ENCODE results near the gene PPP1R36. TPM values are rescaled to one million over a fixed set of nuclear protein-coding genes. Genes with fewer than 3 reads are reported as not detected.

Gene PPP1R36
- total and polyA plus RNA-seq, 2 of the 13 experiments (the other 11 are each of a cell fraction or from before 2014, with no cell fraction given): 0.11 to 0.17 TPM

DNA sequence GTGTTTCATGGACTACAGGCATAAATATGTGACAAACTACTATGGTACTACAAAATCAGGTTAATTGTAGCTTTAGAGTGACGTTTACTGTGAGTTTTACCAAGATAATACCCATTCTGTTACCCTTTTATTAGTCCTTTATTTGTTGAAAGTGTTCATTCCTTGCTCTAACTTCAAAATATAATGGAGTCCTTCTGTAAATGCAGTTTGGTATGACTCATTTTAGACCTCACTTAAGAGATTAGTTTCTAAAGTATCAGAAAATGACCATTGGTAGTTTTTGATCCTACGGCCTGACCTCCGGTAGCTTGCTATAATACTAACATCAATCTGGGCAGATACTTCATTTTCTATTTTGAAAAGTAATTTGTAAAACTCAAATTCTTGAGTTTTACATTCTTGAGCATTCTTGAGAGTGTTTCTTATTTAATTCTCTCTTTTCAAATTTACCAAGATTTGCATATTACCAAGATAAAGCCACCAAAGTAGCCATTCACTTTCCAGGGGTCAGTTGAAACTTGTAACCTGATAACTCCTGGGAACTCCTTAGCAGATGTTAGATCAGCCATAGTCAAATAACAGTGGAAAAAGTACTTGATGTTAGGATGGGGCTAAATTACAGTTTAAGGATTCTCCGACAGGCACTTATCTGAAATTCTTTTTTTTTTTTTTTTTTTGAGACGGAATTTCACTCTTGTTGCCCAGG lies 5.0 kb upstream of the PPP1R36 start:
- DNase-seq (ENCODE audit: low spot score) (no peak), FAIRE-seq (no peak), ATAC-seq (no peak)
- Histone ChIP-seq H2AFZ (ENCODE audit: low read length) (no peak overlapping the region), H3K9ac (ENCODE audit: insufficient read depth, low read depth, low read length) (no peak overlapping the region), H3K4me3 (replicated peaks in 1 of 3; ENCODE audit: insufficient read depth in 1 of 3, low read depth in 2 of 3, low read length in 3 of 3) (no peak overlapping the region), H3K36me3 (replicated peaks in 1 of 2; ENCODE audit: control insufficient read depth in 1 of 2, insufficient read depth in 2 of 2, low read length in 2 of 2) (no peaks in the 10 kb centered on the region), H3K27ac (ENCODE audit: extremely low read length, insufficient read depth, low read length) (no peak overlapping the region), H3K4me1 (ENCODE audit: insufficient read depth, low read length) (peaks cover 1% of the 10 kb centered on the region; the same call in 1 of the 2 replicates), H4K20me1 (ENCODE audit: insufficient read depth, low read length) (no peaks in the 10 kb centered on the region), H3K9me3 (ENCODE audit: low read length) (no peaks in the 10 kb centered on the region), H3K4me2 (ENCODE audit: low read depth, low read length) (no peak overlapping the region), H3K79me2 (ENCODE audit: insufficient read depth, low read length) (no peaks in the 10 kb centered on the region), H3K27me3 (ENCODE audit: control insufficient read depth in 1 of 2, insufficient read depth in 2 of 2, low read length in 2 of 2) (no peaks in the 10 kb centered on the region; a peak in 1 of 5 replicates)
- no TSS peak for BruUV-seq (replicated peaks)
- POLR2A ChIA-PET: no interaction called here
- intact Hi-C loops (cut with micrococcal nuclease; ENCODE audit: unreplicated experiment) (no loop called here), in situ Hi-C loops (cut with HindIII; ENCODE audit: extremely low pct_ligation_motif_present, low pct_unique_long_range_greater_than_20kb) (loop anchor here (5.0 kb wide), 1 partner anchor 93 kb away; no protein-coding TSS in a partner anchor)
- CTCF ChIA-PET (ENCODE audit: low intra/inter-chr PET ratio, low total read pairs): no interaction called here
- 56% methylated on average over 5 of the region's 5 CpGs for WGBS (ENCODE audit: low lambda C conversion rate)
- no peak for TF ChIP-seq ZNF772 (CRISPR knock-in tag; IDR thresholded peaks at IDR 0.05)
- TF ChIP-seq ZBTB20 (CRISPR knock-in tag; IDR thresholded peaks at IDR 0.05; ENCODE audit: borderline replicate concordance, low read depth): no peak
- no peak for TF ChIP-seq ZNF644 (CRISPR knock-in tag; IDR thresholded peaks at IDR 0.05; ENCODE audit: low read depth)
- TF ChIP-seq SALL1 (CRISPR knock-in tag; IDR thresholded peaks at IDR 0.05): no peak
- TF ChIP-seq POGZ (CRISPR knock-in tag; IDR thresholded peaks at IDR 0.05): no peak
- no peak for TF ChIP-seq HMG20B (CRISPR knock-in tag; conservative IDR thresholded peaks at IDR 0.05)
- TF ChIP-seq, protein P1, sequence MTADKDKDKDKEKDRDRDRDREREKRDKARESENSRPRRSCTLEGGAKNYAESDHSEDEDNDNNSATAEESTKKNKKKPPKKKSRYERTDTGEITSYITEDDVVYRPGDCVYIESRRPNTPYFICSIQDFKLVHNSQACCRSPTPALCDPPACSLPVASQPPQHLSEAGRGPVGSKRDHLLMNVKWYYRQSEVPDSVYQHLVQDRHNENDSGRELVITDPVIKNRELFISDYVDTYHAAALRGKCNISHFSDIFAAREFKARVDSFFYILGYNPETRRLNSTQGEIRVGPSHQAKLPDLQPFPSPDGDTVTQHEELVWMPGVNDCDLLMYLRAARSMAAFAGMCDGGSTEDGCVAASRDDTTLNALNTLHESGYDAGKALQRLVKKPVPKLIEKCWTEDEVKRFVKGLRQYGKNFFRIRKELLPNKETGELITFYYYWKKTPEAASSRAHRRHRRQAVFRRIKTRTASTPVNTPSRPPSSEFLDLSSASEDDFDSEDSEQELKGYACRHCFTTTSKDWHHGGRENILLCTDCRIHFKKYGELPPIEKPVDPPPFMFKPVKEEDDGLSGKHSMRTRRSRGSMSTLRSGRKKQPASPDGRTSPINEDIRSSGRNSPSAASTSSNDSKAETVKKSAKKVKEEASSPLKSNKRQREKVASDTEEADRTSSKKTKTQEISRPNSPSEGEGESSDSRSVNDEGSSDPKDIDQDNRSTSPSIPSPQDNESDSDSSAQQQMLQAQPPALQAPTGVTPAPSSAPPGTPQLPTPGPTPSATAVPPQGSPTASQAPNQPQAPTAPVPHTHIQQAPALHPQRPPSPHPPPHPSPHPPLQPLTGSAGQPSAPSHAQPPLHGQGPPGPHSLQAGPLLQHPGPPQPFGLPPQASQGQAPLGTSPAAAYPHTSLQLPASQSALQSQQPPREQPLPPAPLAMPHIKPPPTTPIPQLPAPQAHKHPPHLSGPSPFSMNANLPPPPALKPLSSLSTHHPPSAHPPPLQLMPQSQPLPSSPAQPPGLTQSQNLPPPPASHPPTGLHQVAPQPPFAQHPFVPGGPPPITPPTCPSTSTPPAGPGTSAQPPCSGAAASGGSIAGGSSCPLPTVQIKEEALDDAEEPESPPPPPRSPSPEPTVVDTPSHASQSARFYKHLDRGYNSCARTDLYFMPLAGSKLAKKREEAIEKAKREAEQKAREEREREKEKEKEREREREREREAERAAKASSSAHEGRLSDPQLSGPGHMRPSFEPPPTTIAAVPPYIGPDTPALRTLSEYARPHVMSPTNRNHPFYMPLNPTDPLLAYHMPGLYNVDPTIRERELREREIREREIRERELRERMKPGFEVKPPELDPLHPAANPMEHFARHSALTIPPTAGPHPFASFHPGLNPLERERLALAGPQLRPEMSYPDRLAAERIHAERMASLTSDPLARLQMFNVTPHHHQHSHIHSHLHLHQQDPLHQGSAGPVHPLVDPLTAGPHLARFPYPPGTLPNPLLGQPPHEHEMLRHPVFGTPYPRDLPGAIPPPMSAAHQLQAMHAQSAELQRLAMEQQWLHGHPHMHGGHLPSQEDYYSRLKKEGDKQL (CRISPR knock-in tag; IDR thresholded peaks at IDR 0.05; ENCODE audit: low read depth): no peak
- TF ChIP-seq, protein P2, sequence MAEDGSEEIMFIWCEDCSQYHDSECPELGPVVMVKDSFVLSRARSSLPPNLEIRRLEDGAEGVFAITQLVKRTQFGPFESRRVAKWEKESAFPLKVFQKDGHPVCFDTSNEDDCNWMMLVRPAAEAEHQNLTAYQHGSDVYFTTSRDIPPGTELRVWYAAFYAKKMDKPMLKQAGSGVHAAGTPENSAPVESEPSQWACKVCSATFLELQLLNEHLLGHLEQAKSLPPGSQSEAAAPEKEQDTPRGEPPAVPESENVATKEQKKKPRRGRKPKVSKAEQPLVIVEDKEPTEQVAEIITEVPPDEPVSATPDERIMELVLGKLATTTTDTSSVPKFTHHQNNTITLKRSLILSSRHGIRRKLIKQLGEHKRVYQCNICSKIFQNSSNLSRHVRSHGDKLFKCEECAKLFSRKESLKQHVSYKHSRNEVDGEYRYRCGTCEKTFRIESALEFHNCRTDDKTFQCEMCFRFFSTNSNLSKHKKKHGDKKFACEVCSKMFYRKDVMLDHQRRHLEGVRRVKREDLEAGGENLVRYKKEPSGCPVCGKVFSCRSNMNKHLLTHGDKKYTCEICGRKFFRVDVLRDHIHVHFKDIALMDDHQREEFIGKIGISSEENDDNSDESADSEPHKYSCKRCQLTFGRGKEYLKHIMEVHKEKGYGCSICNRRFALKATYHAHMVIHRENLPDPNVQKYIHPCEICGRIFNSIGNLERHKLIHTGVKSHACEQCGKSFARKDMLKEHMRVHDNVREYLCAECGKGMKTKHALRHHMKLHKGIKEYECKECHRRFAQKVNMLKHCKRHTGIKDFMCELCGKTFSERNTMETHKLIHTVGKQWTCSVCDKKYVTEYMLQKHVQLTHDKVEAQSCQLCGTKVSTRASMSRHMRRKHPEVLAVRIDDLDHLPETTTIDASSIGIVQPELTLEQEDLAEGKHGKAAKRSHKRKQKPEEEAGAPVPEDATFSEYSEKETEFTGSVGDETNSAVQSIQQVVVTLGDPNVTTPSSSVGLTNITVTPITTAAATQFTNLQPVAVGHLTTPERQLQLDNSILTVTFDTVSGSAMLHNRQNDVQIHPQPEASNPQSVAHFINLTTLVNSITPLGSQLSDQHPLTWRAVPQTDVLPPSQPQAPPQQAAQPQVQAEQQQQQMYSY (CRISPR knock-in tag; IDR thresholded peaks at IDR 0.05): no peak
- TF ChIP-seq, protein P3, sequence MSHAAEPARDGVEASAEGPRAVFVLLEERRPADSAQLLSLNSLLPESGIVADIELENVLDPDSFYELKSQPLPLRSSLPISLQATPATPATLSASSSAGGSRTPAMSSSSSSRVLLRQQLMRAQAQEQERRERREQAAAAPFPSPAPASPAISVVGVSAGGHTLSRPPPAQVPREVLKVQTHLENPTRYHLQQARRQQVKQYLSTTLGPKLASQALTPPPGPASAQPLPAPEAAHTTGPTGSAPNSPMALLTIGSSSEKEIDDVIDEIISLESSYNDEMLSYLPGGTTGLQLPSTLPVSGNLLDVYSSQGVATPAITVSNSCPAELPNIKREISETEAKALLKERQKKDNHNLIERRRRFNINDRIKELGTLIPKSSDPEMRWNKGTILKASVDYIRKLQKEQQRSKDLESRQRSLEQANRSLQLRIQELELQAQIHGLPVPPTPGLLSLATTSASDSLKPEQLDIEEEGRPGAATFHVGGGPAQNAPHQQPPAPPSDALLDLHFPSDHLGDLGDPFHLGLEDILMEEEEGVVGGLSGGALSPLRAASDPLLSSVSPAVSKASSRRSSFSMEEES (CRISPR knock-in tag; IDR thresholded peaks at IDR 0.05): no peak

All from HepG2 (cell line).